ENCODE measurements around the gene ITIH3. TPM values are rescaled to one million over a fixed set of nuclear protein-coding genes. Genes with fewer than 3 reads are reported as not detected.

The ITIH3 gene
- total RNA-seq, 1 donor from 2014 or later, result 4.5 TPM

DNA sequence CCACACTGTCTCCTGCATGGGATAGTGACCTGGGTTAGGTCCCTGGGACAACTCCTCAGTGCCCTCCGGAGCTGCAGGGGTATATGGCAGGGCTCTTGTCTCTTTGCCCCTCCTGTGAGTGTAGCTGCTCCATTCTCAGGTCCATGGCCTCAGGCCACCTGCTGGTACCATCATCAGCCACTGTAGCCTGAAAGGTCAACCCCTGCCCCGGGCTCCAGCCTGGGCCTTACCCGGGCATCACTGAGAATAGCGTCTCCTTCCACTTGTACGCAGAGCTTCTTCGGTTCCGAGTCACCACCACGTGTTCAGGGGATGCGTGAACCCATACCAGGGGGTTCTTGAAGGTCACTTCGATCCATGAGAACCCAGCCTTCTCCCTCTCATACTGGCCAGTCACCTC, 22.1 kb downstream of the ITIH3 start:
- no peaks in the 10 kb centered on the region for H3K9me3 ChIP-seq
- H3K4me3 ChIP-seq, result no peak overlapping the region
- no peaks in the 10 kb centered on the region for H3K36me3 ChIP-seq
- intact Hi-C loops (cut with DNase I), result no loop called here
- ATAC-seq, result no peak
- TF ChIP-seq, protein P1, sequence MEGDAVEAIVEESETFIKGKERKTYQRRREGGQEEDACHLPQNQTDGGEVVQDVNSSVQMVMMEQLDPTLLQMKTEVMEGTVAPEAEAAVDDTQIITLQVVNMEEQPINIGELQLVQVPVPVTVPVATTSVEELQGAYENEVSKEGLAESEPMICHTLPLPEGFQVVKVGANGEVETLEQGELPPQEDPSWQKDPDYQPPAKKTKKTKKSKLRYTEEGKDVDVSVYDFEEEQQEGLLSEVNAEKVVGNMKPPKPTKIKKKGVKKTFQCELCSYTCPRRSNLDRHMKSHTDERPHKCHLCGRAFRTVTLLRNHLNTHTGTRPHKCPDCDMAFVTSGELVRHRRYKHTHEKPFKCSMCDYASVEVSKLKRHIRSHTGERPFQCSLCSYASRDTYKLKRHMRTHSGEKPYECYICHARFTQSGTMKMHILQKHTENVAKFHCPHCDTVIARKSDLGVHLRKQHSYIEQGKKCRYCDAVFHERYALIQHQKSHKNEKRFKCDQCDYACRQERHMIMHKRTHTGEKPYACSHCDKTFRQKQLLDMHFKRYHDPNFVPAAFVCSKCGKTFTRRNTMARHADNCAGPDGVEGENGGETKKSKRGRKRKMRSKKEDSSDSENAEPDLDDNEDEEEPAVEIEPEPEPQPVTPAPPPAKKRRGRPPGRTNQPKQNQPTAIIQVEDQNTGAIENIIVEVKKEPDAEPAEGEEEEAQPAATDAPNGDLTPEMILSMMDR (IDR thresholded peaks at IDR 0.05), result no peak
- DNase-seq, result no peak
- no peak overlapping the region for H3K27ac ChIP-seq
- no peaks in the 10 kb centered on the region for H3K27me3 ChIP-seq (ENCODE audit: low read depth)
- H3K4me1 ChIP-seq, result no peaks in the 10 kb centered on the region

DNA sequence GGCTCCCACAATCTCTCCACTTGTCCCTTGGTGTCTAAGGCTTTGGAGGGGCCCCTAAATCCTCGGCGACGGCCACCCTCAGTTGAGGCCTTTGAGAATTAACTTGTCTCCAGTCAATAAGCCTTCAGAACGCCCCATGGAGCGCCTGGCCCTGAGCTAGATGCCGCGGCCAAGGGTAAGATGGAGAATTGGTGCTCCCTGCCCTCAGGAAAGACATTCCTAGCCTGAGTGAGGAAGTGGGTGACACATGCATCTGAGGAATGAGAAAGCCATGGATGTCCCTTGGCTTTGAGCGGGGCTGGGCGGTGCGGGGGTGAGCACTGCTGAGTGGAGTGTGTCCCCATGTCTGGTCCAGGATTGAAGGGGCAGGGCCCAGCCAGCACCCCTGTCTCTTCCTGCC, 22.6 kb downstream of the ITIH3 start:
- TF ChIP-seq, protein P1 (IDR thresholded peaks at IDR 0.05), result no peak
- no peaks in the 10 kb centered on the region for H3K36me3 ChIP-seq
- DNase-seq (no peak), ATAC-seq (no peak)
- H3K27me3 ChIP-seq (ENCODE audit: low read depth), result no peaks in the 10 kb centered on the region
- H3K9me3 ChIP-seq, result no peaks in the 10 kb centered on the region
- no peak overlapping the region for H3K4me3 ChIP-seq
- no peak overlapping the region for H3K27ac ChIP-seq
- intact Hi-C loops (cut with DNase I), result no loop called here
- H3K4me1 ChIP-seq, result no peaks in the 10 kb centered on the region

DNA sequence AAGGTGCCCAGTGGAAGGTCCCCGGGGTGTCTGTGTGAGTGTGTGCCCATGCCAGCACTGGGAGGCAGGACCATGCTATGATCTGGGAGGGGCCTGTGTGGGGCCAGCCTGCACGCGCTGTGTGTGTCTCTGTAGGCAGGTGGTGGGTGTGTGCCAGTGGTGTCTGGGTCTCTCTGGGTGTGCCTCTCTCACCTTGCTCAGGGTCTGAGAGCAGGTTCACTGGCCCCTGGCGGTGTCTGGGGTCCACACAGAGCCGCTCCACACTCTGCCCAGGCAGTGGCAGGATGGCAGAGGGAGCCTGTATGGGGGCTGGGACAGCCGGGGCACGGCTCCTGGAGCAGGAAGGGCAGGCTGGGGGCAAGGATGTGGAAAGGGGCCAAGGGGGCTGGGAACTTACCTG, 23.3 kb downstream of the ITIH3 start:
- H3K27ac ChIP-seq, result no peak overlapping the region
- no peaks in the 10 kb centered on the region for H3K4me1 ChIP-seq
- ATAC-seq, result no peak
- no peaks in the 10 kb centered on the region for H3K27me3 ChIP-seq (ENCODE audit: low read depth)
- DNase-seq, result no peak
- H3K9me3 ChIP-seq, result no peaks in the 10 kb centered on the region
- intact Hi-C loops (cut with DNase I), result no loop called here
- TF ChIP-seq, protein P1 (IDR thresholded peaks at IDR 0.05), result no peak
- peaks cover 5% of the 10 kb centered on the region for H3K36me3 ChIP-seq
- H3K4me3 ChIP-seq, result no peak overlapping the region

DNA sequence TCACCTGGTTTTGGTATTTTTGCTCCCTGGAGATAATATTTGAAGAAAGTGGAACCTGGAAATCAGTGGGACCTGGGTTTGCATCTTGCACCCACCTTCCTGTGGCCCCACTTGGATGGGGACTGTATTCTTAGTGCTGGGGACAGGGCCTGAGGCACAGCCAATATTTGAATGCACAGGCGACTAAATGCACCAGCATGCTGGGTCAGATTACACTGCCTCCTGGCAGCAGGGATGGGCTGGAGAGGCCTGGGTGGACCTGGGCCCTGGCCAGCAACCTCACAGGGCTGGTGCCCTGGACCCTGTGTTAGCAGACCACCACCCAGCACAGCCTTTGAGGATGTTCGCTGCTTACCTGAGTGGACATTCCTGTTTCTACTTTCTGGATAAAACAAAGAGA, 25.3 kb downstream of the ITIH3 start:
- no peaks in the 10 kb centered on the region for H3K4me1 ChIP-seq
- H3K27me3 ChIP-seq (ENCODE audit: low read depth), result no peaks in the 10 kb centered on the region
- ATAC-seq (no peak), DNase-seq (no peak)
- TF ChIP-seq, protein P1 (IDR thresholded peaks at IDR 0.05), result no peak
- intact Hi-C loops (cut with DNase I), result no loop called here
- H3K9me3 ChIP-seq, result no peaks in the 10 kb centered on the region
- no peak overlapping the region for H3K27ac ChIP-seq
- H3K36me3 ChIP-seq, result peaks cover 20% of the 10 kb centered on the region
- H3K4me3 ChIP-seq, result no peak overlapping the region

DNA sequence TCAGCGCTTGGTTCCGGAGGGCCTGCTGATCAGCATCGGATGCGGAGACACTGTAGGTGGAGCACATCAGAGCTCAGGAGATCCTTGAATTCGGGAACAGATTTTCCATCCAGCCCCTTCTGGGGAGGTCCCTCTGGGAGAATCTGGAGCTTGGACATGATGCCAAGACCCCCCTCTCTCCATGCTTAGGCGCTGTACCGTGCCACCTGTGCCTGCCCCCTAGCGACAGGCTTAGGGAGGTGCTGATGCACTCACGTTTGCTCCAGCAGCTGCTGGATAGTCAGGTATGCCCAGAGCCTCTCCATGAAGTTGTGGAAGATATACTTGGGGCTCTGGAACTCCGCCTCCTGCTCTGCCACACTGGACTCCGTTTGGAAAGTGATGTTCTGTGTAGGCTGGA, 26.1 kb downstream of the ITIH3 start:
- H3K27ac ChIP-seq, result no peak overlapping the region
- no peaks in the 10 kb centered on the region for H3K27me3 ChIP-seq (ENCODE audit: low read depth)
- H3K9me3 ChIP-seq, result no peaks in the 10 kb centered on the region
- DNase-seq, result no peak
- peak in 1 of 2 donors; percentile 16 for ATAC-seq
- no peak overlapping the region for H3K4me3 ChIP-seq
- peaks cover 20% of the 10 kb centered on the region for H3K36me3 ChIP-seq
- TF ChIP-seq, protein P1 (IDR thresholded peaks at IDR 0.05), result peak; percentile 44
- H3K4me1 ChIP-seq, result no peaks in the 10 kb centered on the region
- intact Hi-C loops (cut with DNase I), result no loop called here

DNA sequence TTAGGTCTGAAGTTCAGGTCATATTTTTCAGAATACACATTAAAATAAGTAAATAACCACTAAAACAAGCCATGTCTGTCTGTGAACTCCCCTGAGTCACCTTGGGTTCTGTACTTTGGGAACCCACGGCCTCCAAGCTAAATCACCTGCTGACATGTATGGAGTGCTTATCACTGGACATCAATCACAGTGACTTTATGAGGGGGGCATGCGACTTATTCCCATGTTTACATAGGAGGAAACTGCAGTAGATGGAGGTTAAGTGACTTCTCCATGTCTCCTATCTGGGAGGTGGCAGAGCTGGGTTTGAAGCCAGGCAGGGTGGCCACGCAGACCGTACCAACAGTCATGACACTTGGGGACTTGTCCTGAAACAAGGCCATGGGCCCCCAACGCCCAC, 27.8 kb downstream of the ITIH3 start:
- H3K27me3 ChIP-seq (ENCODE audit: low read depth), result no peaks in the 10 kb centered on the region
- DNase-seq (no peak), ATAC-seq (no peak)
- intact Hi-C loops (cut with DNase I), result no loop called here
- no peaks in the 10 kb centered on the region for H3K4me1 ChIP-seq
- peaks cover 20% of the 10 kb centered on the region for H3K36me3 ChIP-seq
- no peak overlapping the region for H3K4me3 ChIP-seq
- TF ChIP-seq, protein P1 (IDR thresholded peaks at IDR 0.05), result no peak
- no peaks in the 10 kb centered on the region for H3K9me3 ChIP-seq
- no peak overlapping the region for H3K27ac ChIP-seq

Data from lower lobe of right lung (tissue), 2 donors.